ENCODE results near the gene METTL8.

- no peak for TF ChIP-seq ZNF302 (CRISPR knock-in tag; IDR thresholded peaks at IDR 0.05)
- TF ChIP-seq CTCF (IDR thresholded peaks at IDR 0.05), result no peak
- TF ChIP-seq TP53 (CRISPR knock-in tag; IDR thresholded peaks at IDR 0.05), result no peak
Measured at GRCh38 chr2:171389325-171389724, 44.5 kb downstream of the METTL8 start.

All from A549 (cell line).